Activated naive CD4-positive, alpha-beta T cell treated with anti-CD3 and anti-CD28 coated beads for 36 hours (primary cell): ENCODE measurements around the gene P4HTM. TPM values are rescaled to one million over a fixed set of nuclear protein-coding genes. Genes with fewer than 3 reads are reported as not detected.

Source experiments
- microRNA-seq: library from miRNA; unstranded; fragments of <30 nt; microRNA quantifications from one replicate; pipeline ENCODE4 v1.2.0, GENCODE V29; 2022; ENCODE audit warnings: borderline microRNAs expressed, borderline replicate concordance
- total RNA-seq, 2 experiments: library from RNA; stranded (reverse); gene quantifications; one replicate each; pipeline ENCODE4 v1.2.3, GENCODE V29; 2021

The P4HTM gene
- total RNA-seq, 2 experiments from 2014 or later, result 20.2 to 21.7 TPM

Small RNA genes lying within 50 kb of the gene (microRNA-seq; reads per million reads assigned to microRNA genes)
- gene MIR191, result 10,261 reads per million, percentile 96 among the genes with 10 or more reads in this experiment
- 3,624 reads per million, percentile 93 among the genes with 10 or more reads in this experiment for gene MIR425

Other genes starting within 250 kb of the P4HTM start
- gene PRKAR2A, start 142.4 kb upstream of the P4HTM start, total RNA-seq, result 10 to 100 TPM; 18.5 to 21.7 TPM
- 10 to 100 TPM; 12.9 to 16.2 TPM for gene SLC25A20, start 91.4 kb upstream of the P4HTM start, total RNA-seq
- 10 to 100 TPM; 96.1 to 99.1 TPM for gene ARIH2, start 71.4 kb upstream of the P4HTM start, total RNA-seq
- gene WDR6, start 17.1 kb downstream of the P4HTM start, total RNA-seq, result 100 to 1,000 TPM; 119 to 120 TPM
- gene DALRD3, start 28.3 kb downstream of the P4HTM start, total RNA-seq, result 10 to 100 TPM; 19.5 to 19.7 TPM
- 100 to 1,000 TPM; 113 to 115 TPM for gene NDUFAF3, start 31.9 kb downstream of the P4HTM start, total RNA-seq
- gene IMPDH2, start 39.2 kb downstream of the P4HTM start, total RNA-seq, result 100 to 1,000 TPM; 565 to 593 TPM
- 100 to 1,000 TPM; 100 to 111 TPM for gene QRICH1, start 103.8 kb downstream of the P4HTM start, total RNA-seq
- gene QARS1, start 114.5 kb downstream of the P4HTM start, total RNA-seq, result 100 to 1,000 TPM; 265 to 281 TPM
- gene USP19, start 130.6 kb downstream of the P4HTM start, total RNA-seq, result 10 to 100 TPM; 44.3 to 46.5 TPM
- gene LAMB2, start 142.8 kb downstream of the P4HTM start, total RNA-seq, result not detected
- 10 to 100 TPM; 11.8 to 12.8 TPM for gene CCDC71, start 176.1 kb downstream of the P4HTM start, total RNA-seq
- 1 to 10 TPM; 1.8 to 2.4 TPM for gene KLHDC8B, start 181.4 kb downstream of the P4HTM start, total RNA-seq